Amygdala (tissue), 56 donors: ENCODE data around the gene ANGPTL5.
A peak's percentile ranks its signal among the peaks of the same experiment; 100 is the strongest.
"Not testable (repeated sequence)": the region's sequence is repeated elsewhere in the genome, so short reads cannot be mapped to it uniquely, and the experiment has no call there.

Experiments
- DNase-seq, 56 donors: peaks; one replicate each; lab custom pipeline; 2025; lab: John Stamatoyannopoulos, UW

The ANGPTL5 gene

DNA sequence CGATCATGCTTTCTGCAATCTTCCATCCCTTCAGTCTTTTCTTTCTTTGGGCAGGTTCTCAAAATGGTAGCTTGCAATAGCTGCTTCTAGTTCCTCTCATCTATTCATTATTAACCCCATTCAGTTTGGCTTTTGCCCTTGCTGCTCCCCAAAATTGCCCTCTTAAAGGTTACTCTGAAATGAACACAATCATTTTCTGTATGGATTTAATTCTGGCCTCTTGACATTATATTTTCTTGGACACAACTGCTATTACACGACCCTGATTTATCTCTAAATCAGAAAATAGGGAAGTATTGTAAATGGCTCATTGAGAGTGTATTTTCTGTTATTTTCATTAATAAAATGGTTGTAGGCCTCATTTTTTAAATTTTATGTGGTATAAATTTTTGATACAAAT lies at the start of gene ANGPTL5:
TSS of gene ANGPTL5 (minus strand) at position 101 of the 400 bp plus-strand sequence. CDS start 8,613 bp downstream, outside the sequence.
- no peak for DNase-seq

DNA sequence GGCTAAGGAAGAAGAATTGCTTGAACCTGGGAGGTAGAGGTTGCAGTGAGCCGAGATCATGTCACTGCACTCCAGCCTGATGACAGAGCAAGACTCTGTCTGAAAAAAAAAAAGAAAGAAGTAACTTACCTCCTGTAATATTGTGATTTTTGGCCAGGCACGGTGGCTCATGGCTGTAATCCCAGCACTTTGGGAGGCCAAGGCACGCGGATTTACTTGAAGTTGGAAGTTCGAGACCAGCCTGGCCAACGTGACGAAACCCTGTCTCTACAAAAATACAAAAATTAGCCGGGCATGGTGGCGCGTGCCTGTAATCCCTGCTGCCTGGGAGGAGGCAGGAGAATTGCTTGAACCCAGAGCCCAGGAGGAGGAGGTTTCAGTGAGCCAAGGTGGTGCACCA lies 47.9 kb upstream of the ANGPTL5 start:
- not testable (repeated sequence) for DNase-seq

DNA sequence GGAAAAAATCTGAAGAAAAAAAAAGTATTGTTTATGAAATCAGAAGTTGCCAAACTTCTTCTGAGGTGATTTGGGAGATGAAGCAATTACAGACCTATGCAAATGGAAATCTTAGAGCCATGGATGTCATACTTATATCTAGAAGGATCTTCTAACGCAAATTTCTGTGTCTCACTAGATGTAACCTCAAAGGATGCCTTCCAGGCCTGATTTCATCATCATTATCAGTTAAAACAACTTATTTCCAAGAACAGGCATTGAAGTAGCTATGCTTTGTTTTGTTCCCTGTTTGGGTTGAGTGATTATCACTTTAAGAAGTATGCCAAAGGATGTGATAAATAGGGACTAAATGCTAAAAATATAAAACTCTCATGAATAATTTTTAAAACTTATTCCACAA lies 43.9 kb upstream of the ANGPTL5 start:
- DNase-seq = no peak

DNA sequence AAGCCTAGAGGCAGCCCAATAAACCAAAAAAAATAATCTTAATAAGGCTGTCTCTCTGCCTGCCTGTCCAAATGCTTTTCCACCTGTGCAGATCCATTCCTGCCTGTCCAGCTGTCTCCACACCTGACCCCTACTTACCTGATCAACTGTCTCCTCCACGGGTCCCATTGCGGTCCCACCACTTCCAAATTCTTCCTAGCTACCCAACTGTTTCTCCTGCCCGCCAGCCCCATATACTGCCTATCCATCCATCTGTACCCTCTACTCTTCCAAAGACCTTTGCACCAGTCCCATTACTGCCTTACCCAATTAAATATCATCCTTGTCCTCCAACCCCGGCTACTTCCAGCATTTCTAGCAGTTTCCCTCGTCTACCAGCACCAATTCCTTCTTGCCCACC lies 39.4 kb upstream of the ANGPTL5 start:
- no peak for DNase-seq

DNA sequence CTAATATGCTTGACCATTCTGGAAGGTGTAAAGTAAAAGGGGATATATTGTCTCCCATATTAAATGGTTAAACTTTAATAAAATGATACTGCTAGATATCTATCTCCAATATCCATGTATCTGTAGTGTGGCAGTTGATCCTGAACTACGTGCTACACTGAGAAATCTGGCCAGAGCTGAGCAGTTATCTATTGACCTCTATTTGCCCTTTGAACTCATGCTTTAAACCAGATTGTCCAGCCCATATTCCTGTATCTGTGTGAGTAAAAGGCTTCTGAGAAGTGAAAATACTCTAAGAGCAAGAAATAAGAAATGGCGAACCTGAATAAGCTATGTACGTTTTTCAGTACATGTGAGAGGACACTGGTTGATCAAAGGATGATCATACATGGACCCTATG lies 39.0 kb upstream of the ANGPTL5 start:
- no peak for DNase-seq

DNA sequence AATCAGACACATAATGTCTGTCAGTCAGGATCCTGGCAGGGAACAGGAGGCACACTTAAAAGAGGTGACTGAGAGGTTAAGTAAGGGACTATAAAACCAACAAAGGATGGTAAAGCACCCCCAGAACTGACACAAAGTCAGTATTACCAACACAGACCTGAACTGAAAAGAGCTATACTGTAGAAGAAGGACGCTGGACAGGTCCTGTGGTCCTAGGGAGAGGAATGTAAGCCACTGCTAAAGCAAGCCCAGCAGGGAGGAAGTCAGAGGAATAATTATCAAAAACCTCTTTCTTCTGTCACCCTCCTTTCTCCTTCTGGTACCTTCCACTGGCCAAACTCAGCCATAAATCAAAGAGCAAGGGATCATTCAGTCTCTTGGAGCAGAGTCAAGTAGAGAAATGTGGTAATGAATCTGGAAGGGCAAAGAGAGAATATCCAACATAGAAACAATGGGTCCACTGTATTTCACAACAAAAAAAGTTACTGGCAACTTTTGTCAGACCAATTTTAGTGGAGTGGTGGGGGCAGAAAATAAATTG lies 33.4 kb upstream of the ANGPTL5 start:
- no peak for DNase-seq

DNA sequence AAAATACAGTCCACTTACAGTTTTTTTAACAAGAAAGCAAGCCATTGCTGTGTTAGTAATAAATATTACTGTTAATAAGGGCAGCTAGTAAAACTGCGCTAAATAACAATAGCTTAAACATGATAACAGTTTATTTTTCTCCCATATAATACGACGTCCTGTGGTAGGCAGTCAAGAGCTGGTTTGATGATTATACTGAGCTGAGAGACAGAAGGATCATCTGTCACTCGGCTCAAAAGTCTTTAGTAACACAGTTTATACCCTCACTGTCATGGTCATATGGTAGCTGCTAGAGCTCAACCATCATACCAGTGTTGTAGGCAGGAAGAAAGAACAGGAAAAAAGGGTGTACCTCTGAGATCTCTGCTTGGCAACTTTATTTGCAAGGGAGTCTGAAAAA lies 29.1 kb upstream of the ANGPTL5 start:
- no peak for DNase-seq

DNA sequence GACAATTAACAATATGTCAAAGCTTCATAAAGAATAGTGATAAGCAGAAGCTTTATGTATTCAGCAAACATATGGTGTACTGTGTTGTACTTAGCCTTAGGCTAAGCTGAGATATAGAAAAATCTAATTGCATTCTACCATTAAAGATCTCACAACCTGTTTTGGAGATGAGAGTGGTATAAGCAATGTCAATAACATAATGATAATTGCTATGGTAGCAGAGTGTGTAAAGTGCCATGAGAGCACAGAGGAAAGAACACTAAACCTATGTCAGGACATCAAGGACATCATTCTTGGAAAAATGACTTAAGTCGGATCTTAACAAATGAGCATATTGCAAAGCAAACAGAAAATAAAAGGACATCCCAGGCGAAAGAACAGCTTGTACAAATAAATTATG lies 28.6 kb upstream of the ANGPTL5 start:
- DNase-seq = no peak

DNA sequence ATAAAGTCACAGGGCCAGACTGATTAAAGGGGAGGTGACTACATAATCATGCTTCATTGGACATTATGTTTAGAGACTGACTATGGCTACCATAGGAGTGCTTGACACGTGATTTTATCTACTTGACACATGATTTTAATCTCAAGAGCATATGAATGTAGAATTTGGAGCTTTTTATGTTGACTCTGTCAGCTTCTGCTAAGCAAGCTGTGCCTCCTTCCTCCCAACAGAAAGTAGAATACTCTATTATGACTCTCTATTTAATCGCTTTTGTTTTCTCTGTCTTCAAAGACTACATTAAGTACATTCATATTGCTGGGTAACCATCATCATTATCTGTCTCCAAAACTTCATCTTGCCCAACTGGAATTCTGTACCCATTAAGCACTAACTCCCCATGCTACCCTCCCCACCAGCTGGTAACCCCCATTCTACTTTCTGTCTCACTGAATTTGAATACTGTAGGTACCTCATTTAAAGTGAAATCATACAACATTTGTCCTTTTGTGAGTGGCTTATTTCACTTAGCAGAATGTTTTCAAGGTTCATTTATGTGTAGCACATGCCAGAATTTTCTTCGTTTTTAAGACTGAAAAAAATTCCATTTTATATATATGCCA lies 24.7 kb upstream of the ANGPTL5 start:
- DNase-seq = no peak

DNA sequence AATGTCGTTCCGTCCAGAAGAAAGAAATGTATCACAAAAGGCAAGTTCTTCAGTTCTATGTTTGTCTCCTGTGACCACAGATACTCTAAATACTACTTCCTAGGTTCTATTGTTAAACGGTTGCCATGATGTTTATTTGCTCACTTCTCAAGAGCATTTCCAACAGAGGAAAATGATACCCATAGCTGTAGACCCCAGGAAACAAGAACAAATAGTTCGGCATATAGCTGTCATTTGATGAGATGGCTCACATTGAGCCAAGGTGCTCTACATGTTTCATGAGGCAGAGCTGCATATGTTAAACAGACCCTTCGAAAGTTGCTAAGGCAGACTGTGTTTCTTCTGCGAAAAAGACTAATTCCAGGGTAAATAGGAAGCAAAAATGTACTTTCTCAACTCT lies 15.4 kb upstream of the ANGPTL5 start:
- DNase-seq = no peak

DNA sequence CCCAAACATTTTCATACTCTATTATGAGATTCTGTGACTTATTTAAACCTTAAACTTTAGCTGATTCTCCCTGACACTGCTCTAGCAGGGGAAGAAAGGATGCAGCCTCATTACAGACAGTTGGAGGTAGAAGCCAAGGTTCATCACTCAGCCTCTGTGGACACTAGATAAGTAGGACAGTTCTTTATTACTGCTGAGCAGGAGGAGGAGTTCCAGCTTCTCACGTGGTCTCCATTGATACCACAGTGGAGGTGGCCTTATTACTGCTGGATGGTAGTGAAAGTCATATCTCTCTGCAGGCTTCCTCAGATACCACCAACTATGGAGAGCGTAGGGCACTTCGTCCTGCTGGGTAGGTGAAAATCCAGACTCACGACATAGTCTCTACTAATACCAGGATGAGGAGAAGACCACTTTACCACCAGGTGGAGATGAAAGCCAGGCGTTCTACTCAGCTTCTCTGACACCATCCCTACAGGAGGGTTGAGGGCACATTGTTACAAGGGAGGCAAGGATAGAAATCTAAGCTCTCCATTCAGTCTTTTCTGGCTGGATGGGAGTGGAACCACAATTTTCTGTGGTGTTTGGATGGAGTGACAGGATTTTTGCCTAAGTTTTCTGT lies 13.1 kb upstream of the ANGPTL5 start:
- DNase-seq = no peak

DNA sequence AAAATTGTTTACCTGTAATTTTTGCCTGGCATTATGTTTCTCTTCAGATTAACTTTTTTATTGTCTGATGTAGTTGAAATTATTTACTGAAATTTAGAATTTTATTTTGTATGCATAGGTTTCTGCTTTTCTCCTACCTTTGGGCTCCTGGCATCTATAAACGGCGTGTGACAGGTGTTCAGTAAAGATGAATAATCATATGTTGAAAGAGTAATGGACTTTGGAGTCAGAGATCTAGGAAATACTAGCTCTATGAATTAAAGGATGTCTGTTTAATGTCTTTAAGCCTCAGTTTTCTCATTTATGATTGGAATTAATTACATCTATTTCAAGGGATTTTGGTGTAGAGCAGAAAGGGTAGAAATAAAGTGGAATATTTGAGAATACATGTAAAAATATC lies 7.2 kb upstream of the ANGPTL5 start:
- DNase-seq = no peak

DNA sequence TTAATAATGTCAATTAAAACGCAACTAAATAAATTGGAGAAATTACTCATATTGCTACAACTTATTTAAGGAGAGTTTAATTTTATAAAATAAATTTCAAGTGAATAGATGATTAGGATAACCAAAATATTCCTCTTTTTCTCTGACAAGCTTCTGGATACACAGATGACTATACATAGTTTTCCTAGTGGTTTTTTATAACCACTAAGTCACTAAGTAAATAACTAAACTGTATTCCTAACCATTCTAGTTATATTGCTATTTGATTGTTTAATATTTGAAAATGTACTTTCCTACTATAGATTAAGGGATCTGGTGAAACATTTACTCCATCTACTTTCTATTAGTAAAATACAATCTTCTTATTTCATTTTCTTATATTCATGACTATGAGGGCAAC lies 4.7 kb upstream of the ANGPTL5 start:
- DNase-seq = no peak

DNA sequence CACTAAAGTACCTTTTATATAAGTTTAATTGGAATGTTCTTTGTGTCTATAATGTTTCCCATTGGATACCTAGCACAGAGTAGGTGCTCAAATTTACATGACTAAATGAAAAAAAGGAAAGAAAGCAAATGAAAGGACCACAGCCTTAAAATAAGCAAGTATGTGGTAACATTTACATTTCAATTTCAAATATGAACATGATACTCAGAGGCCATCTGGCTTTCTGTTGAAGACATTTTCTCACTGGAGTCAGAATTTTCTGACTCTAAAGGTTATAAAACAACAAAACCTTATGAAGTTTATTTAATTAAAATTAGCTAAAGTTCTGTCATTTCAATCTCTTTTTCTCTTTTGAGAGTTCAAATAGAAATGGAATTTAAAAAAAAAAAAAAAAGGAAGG lies 904 bp upstream of the ANGPTL5 start:
- DNase-seq = no peak

DNA sequence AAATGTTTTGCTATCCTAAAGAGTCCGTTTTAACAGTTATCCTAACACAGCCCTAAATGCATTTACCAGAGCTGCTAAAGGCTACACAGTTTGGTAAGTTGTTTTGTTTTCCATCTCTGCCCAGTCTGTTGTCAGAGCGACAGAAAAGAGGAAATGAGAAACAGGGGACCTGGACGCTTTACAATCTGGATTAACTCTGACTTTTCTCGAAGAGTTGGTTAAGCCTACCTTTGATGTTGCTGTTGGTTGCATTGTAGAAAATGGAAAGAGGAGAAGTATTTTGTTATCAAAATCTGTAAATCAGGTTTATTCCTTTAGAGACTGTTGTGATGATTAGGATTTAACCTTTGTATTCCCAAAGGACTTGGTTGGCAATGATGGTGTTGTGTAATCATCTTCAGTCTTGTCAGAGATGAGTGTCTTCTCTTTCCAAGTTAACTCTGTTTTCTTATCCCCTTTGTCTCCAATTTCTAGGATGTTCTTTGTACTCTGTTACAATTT lies 481 bp downstream of the ANGPTL5 start:
- peak in 2 of 56 donors; percentile 4 to 7 for DNase-seq

DNA sequence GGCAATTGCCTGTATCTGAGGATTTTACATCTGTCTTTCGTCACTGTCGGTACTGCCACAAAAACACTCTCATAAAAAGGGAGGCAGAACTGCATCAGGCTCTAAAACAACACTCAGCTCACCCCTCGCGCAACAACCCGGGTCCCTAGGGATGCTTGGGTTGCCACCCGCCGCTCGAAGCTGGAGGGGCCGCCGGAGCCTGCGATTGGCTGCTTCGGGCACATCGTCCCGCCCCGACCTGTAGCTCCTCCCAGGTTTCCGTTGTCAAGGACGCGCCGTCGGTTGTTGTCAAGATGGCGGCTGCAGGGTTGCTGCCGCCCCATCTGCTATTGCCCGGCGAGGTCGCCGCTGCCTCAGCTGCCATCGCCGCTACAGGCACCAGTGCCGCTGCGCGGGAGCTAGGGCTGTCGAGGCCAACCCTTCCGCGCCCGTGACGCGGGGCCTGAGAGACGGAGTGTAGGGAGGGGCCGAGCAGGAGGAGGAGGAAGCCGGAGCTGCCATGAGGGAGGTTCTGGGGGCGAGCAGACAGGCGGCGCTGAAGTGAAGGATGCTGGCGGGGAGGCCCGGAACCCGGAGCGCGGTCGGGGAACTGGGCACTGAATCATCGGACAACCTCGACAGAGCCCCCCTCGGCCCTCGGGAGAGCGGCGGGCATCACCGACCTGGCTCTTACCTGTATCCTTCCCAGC lies 1.4 kb downstream of the ANGPTL5 start, which contains the start of gene CEP126:
TSS of gene CEP126 (plus strand) at position 273 of the 689 bp plus-strand sequence. CDS start at position 548, 275 bp downstream.
- DNase-seq = peak; percentile 58 to 99 (median 93)

DNA sequence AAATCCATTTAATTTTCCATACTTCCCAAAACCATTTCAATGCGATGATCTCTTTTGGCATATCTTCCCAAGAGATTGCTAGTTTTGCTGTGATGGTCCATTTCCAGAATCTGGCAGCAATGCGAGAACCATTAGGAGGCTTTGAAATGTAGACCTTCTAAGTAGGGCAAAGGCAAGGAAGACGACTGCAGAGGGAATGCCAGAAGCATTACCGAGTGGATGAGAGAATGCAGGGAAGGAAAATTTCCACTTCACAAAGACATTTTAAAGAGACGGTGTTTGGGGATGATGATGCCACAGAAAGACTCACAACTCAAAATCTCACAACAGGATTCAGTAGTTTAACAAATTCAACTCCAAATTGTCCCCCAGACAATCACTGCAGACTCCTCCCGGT lies 2.0 kb downstream of the ANGPTL5 start:
- DNase-seq = peak in 4 of 56 donors; percentile 6 to 39 (median 26)

DNA sequence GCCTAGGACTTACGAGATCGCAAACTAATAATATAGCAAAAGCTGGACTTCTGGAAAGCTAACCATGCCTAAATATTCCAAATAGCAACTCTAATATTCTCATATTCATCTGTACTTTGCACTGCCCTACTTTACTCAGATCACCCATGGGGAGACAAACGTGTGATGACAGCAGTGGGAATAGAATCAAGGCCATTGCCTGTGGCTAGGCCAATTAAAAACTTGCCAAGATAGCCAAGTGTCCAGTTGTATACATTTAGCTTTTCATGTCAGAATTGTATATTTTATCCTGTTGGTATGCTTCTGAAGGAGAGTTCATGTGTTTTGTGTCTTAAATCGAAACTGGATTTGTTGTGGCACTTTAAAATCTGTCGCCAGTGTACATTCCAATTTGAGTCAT lies 2.7 kb downstream of the ANGPTL5 start:
- DNase-seq = no peak

DNA sequence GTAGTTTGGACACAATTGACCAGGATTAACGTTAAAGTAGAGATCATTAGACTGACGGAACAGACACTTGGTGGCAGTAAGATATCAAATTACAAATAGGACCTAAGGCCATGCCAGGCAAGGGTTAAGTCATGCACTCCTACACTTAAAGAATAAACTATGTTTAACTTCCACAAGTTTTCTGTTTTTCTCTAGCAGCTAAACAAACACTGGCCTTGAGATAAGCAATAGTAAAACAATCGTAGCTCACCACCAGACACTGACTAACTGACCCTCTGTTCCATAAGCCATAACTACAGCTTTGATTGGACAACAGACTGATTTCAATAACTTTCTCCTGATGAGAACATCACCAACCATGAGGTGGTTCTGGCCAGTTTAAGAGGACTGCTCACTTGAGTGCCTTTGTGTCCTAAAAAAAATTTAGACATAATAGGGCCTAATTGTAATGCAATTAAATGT lies 3.5 kb downstream of the ANGPTL5 start:
- DNase-seq = no peak

DNA sequence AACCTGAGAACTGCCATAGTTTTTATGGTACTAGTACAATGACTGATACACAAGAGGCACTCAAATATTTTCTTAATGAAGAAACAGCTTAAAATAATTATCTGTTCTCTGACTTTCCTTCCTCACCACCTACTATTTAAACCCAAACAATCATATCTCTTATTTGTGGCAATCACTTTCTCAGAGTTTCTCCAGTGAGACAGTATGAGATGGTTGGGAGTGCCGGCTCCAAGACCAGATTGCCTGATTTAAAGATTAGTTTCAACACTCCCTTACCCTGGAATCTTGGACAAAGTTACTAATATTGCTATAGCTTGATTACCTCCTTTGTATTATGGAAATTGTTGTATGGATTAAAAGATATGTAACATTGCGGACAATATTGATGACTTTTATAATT lies 7.2 kb downstream of the ANGPTL5 start:
- no peak for DNase-seq

DNA sequence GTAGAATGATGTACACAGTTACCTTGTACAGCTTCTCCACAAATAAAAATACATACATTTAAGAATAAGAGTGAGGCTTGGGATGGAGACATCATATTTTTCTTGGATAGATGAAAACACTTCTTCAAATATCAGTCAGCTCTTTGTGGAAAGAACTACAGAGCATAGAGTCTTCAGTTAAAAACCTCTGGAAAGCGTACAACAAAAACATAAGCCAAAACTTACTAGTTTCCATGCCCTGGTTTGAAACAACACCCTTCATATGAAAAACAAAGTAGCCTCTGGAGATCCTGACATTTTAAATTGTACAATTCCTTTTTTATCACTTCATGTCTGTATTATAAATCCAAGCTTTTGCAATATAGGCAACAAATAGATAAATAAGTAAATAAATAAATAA lies 8.5 kb downstream of the ANGPTL5 start:
- DNase-seq = no peak
